Stimulated activated CD8-positive, alpha-beta memory T cell treated with anti-CD3 and anti-CD28 coated beads, Interleukin-15, amount 100 ng/mL, for 24 hours (primary cell): Measurements from ENCODE around the gene MAP3K6.

Source experiments
- DNase-seq: peaks from one replicate; pipeline ENCODE4 v3.0.0-alpha.2; 2020; ENCODE audit warnings: low read depth

MAP3K6 gene

GRCh38 chr1:27377760-27378495 is 11.2 kb upstream of the MAP3K6 start:
- no peak for DNase-seq

GRCh38 chr1:27374362-27375086 is 7.8 kb upstream of the MAP3K6 start, which contains the start of gene FCN3:
FCN3 (minus strand) TSS chr1:27374824; CDS start chr1:27374818, 6 bp downstream.
- DNase-seq, result no peak

GRCh38 chr1:27372808-27373690 is 6.3 kb upstream of the MAP3K6 start:
- DNase-seq, result no peak

GRCh38 chr1:27372022-27372807 is 5.5 kb upstream of the MAP3K6 start:
- no peak for DNase-seq

- no peak for DNase-seq
Observed at GRCh38 chr1:27368869-27369582, 2.3 kb upstream of the MAP3K6 start.

- DNase-seq, result no peak
Observed at GRCh38 chr1:27367160-27367650, 444 bp upstream of the MAP3K6 start.

- DNase-seq, result no peak
Observed at GRCh38 chr1:27366113-27366410, 699 bp downstream of the MAP3K6 start.

- peak; percentile 63 for DNase-seq
Observed at GRCh38 chr1:27365372-27366112, 1.2 kb downstream of the MAP3K6 start.

GRCh38 chr1:27364696-27365371 is 1.9 kb downstream of the MAP3K6 start:
- DNase-seq, result no peak

GRCh38 chr1:27363766-27364695 is 2.7 kb downstream of the MAP3K6 start:
- no peak for DNase-seq

- DNase-seq, result no peak
Observed at GRCh38 chr1:27361553-27361952, 5.2 kb downstream of the MAP3K6 start.

- DNase-seq, result no peak
Observed at GRCh38 chr1:27361044-27361402, 5.7 kb downstream of the MAP3K6 start.

- no peak for DNase-seq
Observed at GRCh38 chr1:27360159-27361043, 6.4 kb downstream of the MAP3K6 start.

GRCh38 chr1:27359822-27360158 is 7.0 kb downstream of the MAP3K6 start:
- no peak for DNase-seq

- DNase-seq, result no peak
Observed at GRCh38 chr1:27358928-27359313, 7.8 kb downstream of the MAP3K6 start.

- DNase-seq, result no peak
Observed at GRCh38 chr1:27358038-27358927, 8.5 kb downstream of the MAP3K6 start.
